GM23338 (cell line): ENCODE data around the gene DYNC2H1. TPM values are rescaled to one million over a fixed set of nuclear protein-coding genes. Genes with fewer than 3 reads are reported as not detected.

Source experiments
- ATAC-seq: fragments of 200-7000 bp; cut with Tn5 transposase; 3 replicates; pipeline ENCODE4 v1.9.1; 2020
- DNase-seq: peaks from one replicate; pipeline ENCODE4 v3.0.0-alpha.2; 2015; ENCODE audit warnings: low spot score
- H2AFZ ChIP-seq: fragments of 200-600 bp; sonication (generic); 2 replicates; pipeline ENCODE4 v1.8.0; 2016; ENCODE audit warnings: antibody characterized with exemption, mild to moderate bottlenecking, moderate library complexity
- H3F3A ChIP-seq: fragments of 200-600 bp; sonication (generic); replicated peaks from 2 replicates; pipeline ENCODE4 v1.8.0; 2017; ENCODE audit warnings: antibody characterized with exemption, mixed run types, low read depth
- H3K27ac ChIP-seq: fragments of 200-600 bp; sonication (generic); 2 replicates; pipeline ENCODE4 v1.6.1; 2016; ENCODE audit warnings: low read depth
- H3K27me3 ChIP-seq: fragments of 200-600 bp; sonication (generic); 2 replicates; pipeline ENCODE4 v1.8.0; 2016; ENCODE audit warnings: mild to moderate bottlenecking, mixed run types, moderate library complexity; ENCODE audit not compliant: insufficient read depth
- H3K36me3 ChIP-seq: fragments of 200-600 bp; sonication (generic); 2 replicates; pipeline ENCODE4 v1.8.0; 2016; ENCODE audit warnings: mild to moderate bottlenecking; ENCODE audit not compliant: insufficient read depth
- H3K4me1 ChIP-seq: fragments of 200-600 bp; sonication (generic); 2 replicates; pipeline ENCODE4 v1.8.0; 2016; ENCODE audit warnings: mild to moderate bottlenecking, moderate library complexity; ENCODE audit not compliant: insufficient read depth
- H3K4me2 ChIP-seq: fragments of 200-600 bp; sonication (generic); 2 replicates; pipeline ENCODE4 v1.7.1; 2017; ENCODE audit warnings: mixed run types
- H3K4me3 ChIP-seq: fragments of 200-600 bp; sonication (generic); 2 replicates; pipeline ENCODE4 v1.6.1; 2016; ENCODE audit warnings: mixed run types
- H3K79me2 ChIP-seq: fragments of 200-600 bp; sonication (generic); replicated peaks from 2 replicates; pipeline ENCODE4 v1.8.0; 2017; ENCODE audit warnings: mild to moderate bottlenecking; ENCODE audit not compliant: insufficient read depth
- H3K9me2 ChIP-seq: fragments of 200-600 bp; sonication (generic); 2 replicates; pipeline ENCODE4 v1.8.0; 2017; ENCODE audit not compliant: insufficient read depth
- H4K20me1 ChIP-seq: fragments of 200-600 bp; sonication (generic); replicated peaks from 2 replicates; pipeline ENCODE4 v1.8.0; 2017; ENCODE audit warnings: mild to moderate bottlenecking; ENCODE audit not compliant: insufficient read depth
- H3K27ac Mint-ChIP-seq: 2 replicates; pipeline ENCODE4 v1.8.0; 2020; ENCODE audit warnings: inconsistent platforms, mild to moderate bottlenecking, moderate library complexity, mixed read lengths
- H3K27me3 Mint-ChIP-seq: 3 replicates; pipeline ENCODE4 v1.8.0; 2022; ENCODE audit warnings: low read depth, mild to moderate bottlenecking, moderate library complexity, mixed read lengths, inconsistent platforms; ENCODE audit not compliant: insufficient read depth, poor library complexity
- H3K36me3 Mint-ChIP-seq: 3 replicates; pipeline ENCODE4 v1.8.0; 2021; ENCODE audit warnings: low read depth, mild to moderate bottlenecking, inconsistent platforms, moderate library complexity, mixed read lengths
- H3K4me1 Mint-ChIP-seq: 3 replicates; pipeline ENCODE4 v1.8.0; 2020; ENCODE audit warnings: mild to moderate bottlenecking, inconsistent platforms, mixed read lengths
- H3K4me3 Mint-ChIP-seq: 3 replicates; pipeline ENCODE4 v1.8.0; 2021; ENCODE audit warnings: moderate library complexity, mild to moderate bottlenecking, inconsistent platforms, mixed read lengths
- H3K9me3 Mint-ChIP-seq: 3 replicates; pipeline ENCODE4 v1.8.0; 2020; ENCODE audit warnings: moderate library complexity, mild to moderate bottlenecking, inconsistent platforms, mixed read lengths
- ETS1 ChIP-seq: IDR thresholded peaks from 2 replicates; pipeline ENCODE4 v1.6.1; 2016; ENCODE audit warnings: antibody characterized with exemption
- EZH2 ChIP-seq: fragments of 200-600 bp; sonication (generic); IDR thresholded peaks from one replicate; pipeline ENCODE4 v1.8.0; 2017; ENCODE audit warnings: antibody characterized with exemption, mild to moderate bottlenecking, low read depth; ENCODE audit not compliant: unreplicated experiment
- EZH2phosphoT487 ChIP-seq: fragments of 200-600 bp; sonication (generic); IDR thresholded peaks from one replicate; pipeline ENCODE4 v1.8.1; 2018; ENCODE audit warnings: antibody characterized with exemption; ENCODE audit not compliant: unreplicated experiment
- ZNF114 ChIP-seq: fragments of 250-450 bp; sonication (Bioruptor Pico); IDR thresholded peaks from 2 replicates; pipeline ENCODE4 v1.5.0; 2020; ENCODE audit warnings: mild to moderate bottlenecking, moderate library complexity
- ZNF462 ChIP-seq: fragments of 250-450 bp; sonication (Bioruptor Pico); IDR thresholded peaks from 2 replicates; pipeline ENCODE4 v1.5.0; 2020; ENCODE audit warnings: mild to moderate bottlenecking, moderate library complexity
- polyA plus RNA-seq: library from polyadenylated mRNA; unstranded; fragments of >200 nt; fragmentation: Nextera tagmentation; extraction: Ambion mirVana; gene quantifications from 2 replicates; pipeline ENCODE4 v1.2.1, GENCODE V29; 2016
- total RNA-seq: library from RNA; depleted of rRNA; stranded (reverse); fragments of >200 nt; shearing (Covaris generic); gene quantifications from 2 replicates; pipeline ENCODE4 v1.2.3, GENCODE V29; 2014
- TF ChIP-seq, protein P1 (sequence below), 2 experiments: fragments of 200-600 bp in 1 of 2; sonication (generic) in 1 of 2; conservative IDR thresholded peaks; 2 replicates each; pipeline versions ENCODE4 v1.5.1 to v1.6.1; 2016 to 2017; ENCODE audit warnings: antibody characterized with exemption in 2 of 2, low read depth in 2 of 2, mild to moderate bottlenecking in 2 of 2, moderate library complexity in 1 of 2

The DYNC2H1 gene
- total and polyA plus RNA-seq, 2 experiments from 2014 or later = 19.3 to 22.5 TPM

- TF ChIP-seq ZNF462 (CRISPR knock-in tag) = no peak
Measured at GRCh38 chr11:103067118-103067517, 42.1 kb upstream of the DYNC2H1 start (continued).

- no peaks in the 10 kb centered on the region for H3K27me3 ChIP-seq
- no peak overlapping the region for H3K27ac ChIP-seq
- peaks cover 30% of the 10 kb centered on the region for H4K20me1 ChIP-seq
- ATAC-seq (peak; percentile 89), DNase-seq (no peak)
- no peak overlapping the region for H3K4me2 ChIP-seq
- H3K36me3 ChIP-seq = peaks cover 9% of the 10 kb centered on the region; the same call in 1 of the 2 replicates
- H3K27me3 Mint-ChIP-seq = no peaks in the 10 kb centered on the region
- no peaks in the 10 kb centered on the region for H3K9me3 Mint-ChIP-seq
- H3K4me3 ChIP-seq = no peak overlapping the region
- peak overlapping the region; percentile 78 for H3K27ac Mint-ChIP-seq
- H3K79me2 ChIP-seq = peaks cover 75% of the 10 kb centered on the region
- H3F3A ChIP-seq = no peaks in the 10 kb centered on the region
- H3K4me3 Mint-ChIP-seq = no peak overlapping the region
- H3K36me3 Mint-ChIP-seq = peaks cover 38% of the 10 kb centered on the region
- H3K9me2 ChIP-seq = no peaks in the 10 kb centered on the region
- H3K4me1 Mint-ChIP-seq = peaks cover 16% of the 10 kb centered on the region
- H2AFZ ChIP-seq = no peak overlapping the region
- H3K4me1 ChIP-seq = no peaks in the 10 kb centered on the region
- TF ChIP-seq EZH2 (no peak), ZNF462 (CRISPR knock-in tag) (no peak), ZNF114 (CRISPR knock-in tag) (no peak), ETS1 (no peak), EZH2phosphoT487 (no peak)
- TF ChIP-seq, protein P1, sequence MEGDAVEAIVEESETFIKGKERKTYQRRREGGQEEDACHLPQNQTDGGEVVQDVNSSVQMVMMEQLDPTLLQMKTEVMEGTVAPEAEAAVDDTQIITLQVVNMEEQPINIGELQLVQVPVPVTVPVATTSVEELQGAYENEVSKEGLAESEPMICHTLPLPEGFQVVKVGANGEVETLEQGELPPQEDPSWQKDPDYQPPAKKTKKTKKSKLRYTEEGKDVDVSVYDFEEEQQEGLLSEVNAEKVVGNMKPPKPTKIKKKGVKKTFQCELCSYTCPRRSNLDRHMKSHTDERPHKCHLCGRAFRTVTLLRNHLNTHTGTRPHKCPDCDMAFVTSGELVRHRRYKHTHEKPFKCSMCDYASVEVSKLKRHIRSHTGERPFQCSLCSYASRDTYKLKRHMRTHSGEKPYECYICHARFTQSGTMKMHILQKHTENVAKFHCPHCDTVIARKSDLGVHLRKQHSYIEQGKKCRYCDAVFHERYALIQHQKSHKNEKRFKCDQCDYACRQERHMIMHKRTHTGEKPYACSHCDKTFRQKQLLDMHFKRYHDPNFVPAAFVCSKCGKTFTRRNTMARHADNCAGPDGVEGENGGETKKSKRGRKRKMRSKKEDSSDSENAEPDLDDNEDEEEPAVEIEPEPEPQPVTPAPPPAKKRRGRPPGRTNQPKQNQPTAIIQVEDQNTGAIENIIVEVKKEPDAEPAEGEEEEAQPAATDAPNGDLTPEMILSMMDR (conservative IDR thresholded peaks at IDR 0.05; ENCODE audit: low read depth in 2 of 2) = no peak
Measured at GRCh38 chr11:103069367-103069766, 39.9 kb upstream of the DYNC2H1 start.
